ENCODE results near the gene EMP3.
"Not testable (repeated sequence)": the region's sequence is repeated elsewhere in the genome, so short reads cannot be mapped to it uniquely, and the experiment has no call there.

Gene EMP3

DNA sequence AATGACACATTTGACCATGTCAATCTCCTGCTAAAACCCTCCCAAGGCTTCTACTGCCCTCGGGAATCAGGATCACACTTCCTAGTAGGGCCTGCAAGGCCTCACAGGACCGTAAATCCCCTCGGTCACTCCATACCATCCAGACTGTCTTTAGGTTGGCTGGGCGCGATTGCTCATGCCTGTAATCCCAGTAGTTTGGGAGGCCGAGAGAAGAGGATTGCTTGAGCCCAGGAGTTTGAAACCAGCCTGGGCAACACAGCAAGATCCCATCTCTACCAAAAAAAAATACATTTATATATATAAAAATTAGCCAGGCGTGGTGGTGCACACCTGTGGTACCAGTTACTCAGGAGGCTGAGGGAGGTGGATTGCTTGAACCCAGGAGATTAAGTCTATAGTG is 23.4 kb downstream of the EMP3 start:
- DNase-seq = no peak

DNA sequence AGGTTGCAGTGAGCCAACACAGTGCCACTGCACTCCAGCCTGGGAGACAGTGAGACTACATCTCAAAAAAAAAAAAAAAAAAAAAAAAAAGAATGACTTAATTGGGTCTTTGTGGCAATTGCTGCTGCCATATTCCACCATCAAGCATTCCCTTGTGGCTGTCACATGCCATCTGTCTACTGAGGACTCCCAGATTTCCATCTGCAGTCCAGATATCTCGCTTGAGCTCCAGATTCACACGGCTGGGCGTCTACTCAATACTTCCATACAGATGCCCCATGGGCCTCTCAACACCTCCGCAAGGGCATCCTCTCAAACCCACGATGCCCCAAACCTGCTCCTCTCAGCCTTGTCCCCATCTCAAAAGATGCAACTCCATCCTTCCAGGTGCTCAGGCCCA is 25.5 kb downstream of the EMP3 start:
- DNase-seq = no peak

DNA sequence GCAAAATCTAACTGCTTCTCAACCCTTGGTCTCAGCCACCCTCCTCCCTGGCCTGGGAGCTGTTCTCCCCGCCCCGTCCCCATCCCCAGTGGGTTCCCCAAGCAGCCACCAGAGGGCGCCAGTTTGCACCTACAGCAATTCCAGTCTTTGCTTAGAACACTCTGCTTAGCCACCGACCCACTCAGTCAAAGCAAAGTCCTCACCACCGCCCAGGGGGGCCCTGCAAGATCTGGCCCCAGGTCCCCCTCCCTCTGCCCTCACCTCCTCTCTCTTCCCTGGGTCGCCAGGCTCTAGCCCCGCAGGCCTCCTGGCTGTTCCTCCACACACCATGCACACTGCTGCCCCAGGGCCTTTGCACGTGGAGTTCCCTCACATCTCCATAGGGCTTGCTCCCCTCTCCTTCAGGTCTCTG is 26.0 kb downstream of the EMP3 start:
- no peak for DNase-seq

DNA sequence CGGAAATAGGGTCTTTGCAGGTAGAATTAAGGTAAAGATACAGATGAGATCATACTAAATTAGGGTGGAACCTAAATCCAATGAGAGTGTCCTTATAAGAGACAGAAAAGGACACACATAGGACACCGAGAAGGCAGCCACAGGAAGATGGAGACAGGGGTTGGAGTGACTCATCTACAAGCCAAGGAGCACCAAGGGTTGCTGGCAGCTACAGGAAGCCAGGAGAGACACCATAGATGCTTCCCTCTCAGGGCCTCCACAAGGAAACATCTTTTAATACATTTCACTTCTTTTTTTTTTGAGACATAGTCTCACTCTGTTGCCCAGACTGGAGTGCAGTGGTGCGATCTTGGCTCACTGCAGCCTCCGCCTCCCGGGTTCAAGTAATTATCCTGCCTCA is 28.3 kb downstream of the EMP3 start:
- DNase-seq = no peak

DNA sequence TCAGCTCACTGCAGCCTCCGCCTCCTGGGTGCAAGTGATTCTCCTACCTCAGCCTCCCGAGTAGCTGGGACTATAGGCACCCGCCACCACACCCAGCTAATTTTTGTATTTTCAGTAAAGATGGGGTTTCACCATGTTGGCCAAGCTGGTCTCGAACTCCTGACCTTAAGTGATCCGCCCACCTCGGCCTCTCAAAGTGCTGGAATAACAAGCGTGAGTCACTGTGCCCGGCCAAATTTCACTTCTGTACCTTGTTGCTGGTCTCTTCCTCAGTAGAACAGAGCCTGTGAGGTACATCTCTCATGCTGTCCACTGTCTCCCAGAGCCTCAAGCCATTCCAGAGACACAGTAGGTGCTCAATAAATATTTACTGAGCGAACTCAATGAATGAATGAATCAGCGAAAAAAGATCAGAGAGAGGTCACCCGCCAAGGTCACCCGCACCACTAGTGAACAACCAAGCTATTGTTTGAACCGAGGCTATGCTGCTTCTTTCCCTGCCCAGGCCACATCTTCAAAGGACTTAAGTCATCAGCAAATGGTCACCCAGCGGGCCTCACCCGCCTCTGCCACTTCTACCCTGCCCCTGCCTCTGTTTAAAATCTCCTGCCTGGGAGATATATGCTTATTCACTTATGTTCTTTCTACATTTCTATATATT is 29.1 kb downstream of the EMP3 start:
- DNase-seq = no peak

DNA sequence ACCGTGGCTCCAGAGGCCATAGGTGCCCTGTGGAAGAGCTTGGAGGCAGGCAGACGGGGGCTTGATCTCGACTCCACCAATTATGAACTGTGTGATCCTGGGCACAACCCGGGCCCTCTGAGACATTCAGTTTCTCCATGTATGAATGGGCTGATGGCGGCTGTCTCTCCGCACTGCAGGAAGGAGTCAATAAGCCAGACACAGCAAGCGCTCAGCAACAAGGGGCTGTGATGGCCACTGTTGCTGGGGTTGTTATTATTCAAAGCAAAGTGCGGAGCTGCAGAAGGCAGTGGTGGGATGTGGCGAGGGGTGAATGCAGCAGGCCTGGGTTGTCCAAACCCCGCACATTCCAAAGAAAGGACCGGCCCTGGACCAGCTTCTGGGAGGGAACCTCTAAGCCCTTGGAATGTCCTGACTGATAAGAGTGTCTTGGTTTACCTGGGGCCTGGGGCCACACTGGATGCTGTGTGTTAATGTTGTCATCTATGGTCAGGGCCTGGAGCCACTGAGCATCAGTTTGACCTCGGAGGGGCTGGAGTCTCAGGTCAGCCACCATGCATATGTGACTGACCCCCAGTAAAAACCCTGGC is 30.1 kb downstream of the EMP3 start:
- DNase-seq = no peak

DNA sequence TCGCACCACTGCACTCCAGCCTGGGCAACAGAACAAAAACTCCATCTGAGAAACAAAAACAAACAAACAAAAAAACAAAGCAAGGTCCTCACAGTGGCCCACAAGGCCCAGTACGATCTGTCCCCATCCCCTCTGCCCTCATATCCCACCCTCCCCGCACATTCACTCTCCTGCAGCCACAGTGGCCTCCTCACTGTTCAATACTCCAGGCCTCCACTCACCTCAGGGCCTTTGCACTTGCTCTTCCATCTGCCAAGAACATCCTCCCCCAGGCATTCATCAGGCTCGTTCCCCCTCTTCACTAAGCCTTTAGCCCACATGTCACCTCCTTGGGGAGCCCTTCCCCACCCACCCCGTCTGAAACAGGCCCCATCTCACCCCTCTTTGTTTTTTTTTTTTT is 33.8 kb downstream of the EMP3 start:
- DNase-seq = no peak

DNA sequence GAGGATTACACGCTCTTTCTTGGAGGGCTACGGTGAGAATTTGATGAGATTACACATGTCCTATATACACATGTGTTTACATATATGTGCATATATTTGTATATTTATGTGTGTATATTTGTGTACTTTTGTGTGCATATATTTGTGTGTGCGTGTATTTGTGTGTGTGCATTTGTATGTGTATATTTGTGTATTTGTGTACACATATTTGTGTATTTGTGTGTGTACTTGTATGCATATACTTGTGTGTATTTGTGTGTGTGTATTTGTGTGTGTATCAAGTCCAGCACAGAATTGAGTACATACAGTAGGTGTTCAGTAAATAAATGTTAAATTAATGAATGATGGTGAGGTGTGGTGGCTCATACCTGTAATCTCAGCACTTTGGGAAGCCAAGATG is 36.6 kb downstream of the EMP3 start:
- no peak for DNase-seq

DNA sequence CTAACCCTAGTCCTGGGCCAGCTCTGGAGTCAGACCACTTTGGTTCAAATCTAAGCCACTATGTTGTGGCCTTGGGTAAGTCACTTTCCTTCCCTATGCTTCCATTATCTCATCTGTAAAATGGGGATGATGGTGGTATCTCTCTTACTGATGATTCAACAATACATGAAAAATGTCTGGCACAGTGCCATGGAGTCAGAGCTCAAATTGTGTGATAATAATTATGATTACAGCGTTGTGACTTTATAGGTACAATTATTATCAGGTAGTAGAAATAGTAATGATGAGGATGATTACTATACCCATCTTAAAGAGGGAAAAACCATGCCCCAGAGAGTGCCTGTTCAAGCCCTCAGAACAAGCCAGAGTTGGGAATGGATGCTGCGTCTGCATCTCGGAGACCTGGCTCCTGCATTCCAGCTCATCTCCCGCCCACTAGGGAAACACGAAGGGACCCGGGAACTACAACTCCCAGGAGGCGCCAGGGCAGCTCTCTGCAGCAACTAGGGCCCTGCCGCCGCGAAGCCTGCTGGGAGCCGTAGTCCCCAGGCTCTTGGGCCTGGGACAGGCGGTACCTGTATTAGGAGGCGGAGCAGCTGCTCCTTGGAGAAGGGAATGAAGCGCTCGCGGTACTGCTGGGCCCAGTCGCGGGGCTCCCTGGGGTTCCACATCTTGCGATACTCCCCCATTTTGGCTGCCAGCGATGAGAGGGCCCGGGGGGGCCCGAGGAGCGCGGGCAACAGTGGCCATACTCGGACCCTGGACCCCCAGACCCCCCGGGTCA is 37.6 kb downstream of the EMP3 start:
- DNase-seq = peak; percentile 93

DNA sequence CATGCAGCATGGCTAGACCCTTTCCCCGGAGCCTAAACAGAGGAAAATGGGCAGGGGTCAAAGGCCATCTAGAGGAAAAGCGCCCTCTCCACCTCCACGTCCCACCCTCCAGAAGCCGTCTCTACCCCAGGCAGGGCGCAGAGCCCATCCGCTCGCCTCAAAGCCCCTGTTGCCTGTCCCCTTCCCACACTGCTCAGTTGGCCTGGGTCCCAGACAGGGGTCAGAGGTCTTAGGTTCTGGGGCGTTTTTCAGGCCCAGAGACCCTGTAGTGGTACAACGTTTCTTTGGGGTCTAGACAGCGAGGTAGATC is 38.1 kb downstream of the EMP3 start:
- no peak for DNase-seq

DNA sequence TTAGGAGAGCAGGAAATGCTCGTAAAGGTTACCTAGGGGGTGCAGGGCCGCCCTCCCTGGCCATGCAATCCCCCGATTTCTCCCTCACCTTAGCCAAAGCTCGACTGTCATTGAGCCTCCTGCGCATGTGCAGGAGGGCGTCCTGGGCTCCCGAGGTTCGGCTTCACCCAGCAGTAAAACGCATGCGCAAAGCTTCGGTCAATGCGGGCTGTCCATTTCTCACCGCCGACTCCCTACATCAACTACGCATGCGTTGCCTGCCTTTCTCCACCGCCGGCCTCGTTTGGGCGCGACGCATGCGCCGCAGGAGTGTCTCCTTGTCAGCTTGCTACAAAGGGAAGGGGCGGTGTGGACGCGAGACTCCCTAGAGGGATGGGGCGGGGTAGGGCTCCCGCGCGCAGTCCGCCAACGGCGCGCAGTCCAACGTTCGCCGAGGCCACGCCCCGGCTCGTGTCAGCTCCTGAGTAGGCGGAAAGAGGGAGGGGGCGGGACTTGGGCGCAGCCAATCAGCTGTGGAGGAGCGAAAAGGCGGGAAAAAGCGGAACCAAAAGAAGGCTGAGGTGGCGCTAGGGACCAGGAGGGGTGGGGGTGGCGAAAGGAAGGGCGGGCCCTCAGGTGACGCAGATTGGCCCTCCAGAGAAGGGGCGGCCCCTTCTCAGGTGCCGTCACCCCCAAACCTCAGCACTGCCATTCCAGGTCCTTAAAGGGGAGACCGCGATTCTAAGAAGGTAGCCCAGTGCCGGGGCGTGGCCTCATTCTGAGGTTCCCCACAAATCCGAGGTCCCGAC is 38.7 kb downstream of the EMP3 start, which contains the start of the genes SYNGR4 and TMEM143:
Gene SYNGR4 (plus strand): TSS at position 558 of the 788 bp plus-strand sequence. CDS start 1,476 bp downstream, outside the sequence.
Gene TMEM143 (minus strand): TSS at position 131 of the 788 bp plus-strand sequence. CDS start 20 bp downstream, at position 111.
- DNase-seq = peak; percentile 98

DNA sequence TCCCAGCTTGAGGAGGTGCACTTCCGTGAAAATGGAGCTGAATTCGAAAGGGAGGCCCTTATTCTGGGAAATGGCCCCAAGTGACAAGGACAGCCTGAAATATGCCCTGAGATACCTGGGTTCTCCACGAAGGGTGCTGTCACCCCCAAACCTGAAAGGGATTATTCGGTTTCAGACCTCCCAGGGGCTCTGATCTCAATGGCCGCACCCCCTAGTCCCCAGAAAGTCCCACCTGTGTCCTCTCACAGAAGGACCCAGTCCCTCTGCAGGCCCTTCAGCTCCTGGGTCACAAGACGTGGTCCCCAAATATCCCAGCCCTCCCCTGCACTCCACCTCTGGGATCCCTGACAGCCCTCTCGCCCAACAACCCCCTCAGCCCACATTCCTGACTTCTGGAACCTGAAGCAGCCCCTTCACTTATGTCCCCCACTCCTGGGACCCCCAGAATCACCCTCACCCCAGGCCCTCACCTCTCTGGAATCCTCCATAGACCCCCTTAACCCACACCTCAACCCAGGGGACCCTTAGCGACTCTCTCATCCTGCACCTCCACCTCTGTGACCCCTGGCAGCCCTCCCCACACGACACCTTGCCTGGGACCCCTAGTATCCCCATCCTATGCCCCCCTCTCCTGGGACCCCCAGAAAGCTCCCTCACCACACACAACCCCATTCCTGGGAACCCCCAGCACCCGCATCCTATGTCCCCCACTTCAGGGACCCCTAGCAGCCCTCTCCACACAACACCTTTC is 39.4 kb downstream of the EMP3 start:
- DNase-seq = no peak

DNA sequence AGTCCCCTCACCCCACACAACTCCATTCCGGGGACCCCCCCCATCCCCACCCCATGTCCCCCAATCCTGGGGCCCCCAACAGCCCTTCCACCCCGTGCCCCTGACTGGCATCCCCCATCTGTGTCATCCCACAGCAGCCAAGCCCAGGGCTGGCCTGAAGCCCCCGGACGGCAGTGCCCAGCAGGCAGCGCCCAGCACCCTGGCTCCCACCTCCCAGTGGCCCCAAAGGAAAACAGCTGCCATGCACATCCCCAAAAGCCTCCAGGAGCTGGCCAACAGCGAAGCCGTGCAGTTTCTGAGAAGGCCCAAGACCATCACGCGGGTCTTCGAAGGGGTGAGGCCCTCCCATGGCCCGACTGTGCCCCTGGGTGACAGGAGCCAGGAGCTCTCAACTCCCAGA is 40.2 kb downstream of the EMP3 start:
- DNase-seq = no peak

DNA sequence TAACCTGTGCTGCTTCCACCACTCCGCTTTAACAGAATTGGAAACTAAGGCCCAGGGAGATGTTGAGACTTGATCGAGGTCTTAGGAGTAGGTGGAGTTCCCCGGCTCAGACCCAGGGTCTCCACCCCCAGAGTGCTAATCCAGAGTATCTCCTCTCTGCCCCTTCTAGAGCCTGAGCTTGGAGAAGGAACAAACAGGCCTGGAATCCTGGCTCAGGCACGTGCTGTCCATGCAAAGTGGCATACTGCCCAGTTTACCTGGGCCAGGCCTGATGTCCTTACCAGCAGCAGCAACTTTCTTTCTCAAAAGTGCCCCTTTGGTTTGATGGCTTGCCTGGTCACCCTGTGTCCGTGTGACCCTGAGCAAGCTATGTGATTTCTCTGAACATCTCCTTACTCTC is 42.5 kb downstream of the EMP3 start:
- no peak for DNase-seq

DNA sequence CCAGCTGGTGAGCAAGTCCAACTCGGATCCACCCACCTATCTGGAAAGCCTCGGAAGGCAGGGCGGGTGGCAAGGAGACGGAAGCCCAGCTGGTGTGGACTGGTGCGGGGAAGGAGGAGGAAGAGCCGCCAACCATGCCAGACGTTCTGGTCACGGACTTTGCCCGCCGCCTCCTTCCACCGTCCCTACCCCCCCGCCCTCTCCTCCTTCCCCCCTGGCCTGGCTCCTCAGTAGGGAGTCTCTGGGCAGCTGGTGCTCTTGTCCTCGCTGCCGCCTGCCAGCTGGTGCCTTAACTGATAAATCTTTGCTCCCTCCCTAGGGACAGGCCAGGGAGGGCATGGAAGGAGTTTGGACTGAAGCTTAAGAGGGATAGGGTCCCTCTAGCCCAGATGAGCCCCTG is 43.6 kb downstream of the EMP3 start:
- DNase-seq = peak; percentile 15

DNA sequence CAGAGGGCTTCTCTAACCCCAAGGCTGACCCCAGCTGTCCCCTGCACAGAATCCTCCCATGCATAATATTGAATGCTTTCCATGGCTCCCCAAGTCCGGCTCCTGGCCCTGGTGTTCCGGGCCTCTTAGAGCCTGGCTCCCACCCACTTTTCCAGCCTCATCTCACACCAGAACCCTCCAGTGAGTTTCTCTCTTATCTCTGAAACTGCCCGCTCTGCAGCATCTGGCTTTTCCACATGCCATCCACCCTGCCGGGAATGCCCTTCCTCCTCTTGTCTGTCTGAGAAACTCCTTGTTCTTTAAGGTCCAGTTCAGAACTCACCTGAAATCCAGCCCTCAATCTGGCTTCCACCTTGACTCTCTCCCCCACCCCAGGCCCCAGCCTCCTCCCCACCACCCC is 45.6 kb downstream of the EMP3 start:
- DNase-seq = no peak

DNA sequence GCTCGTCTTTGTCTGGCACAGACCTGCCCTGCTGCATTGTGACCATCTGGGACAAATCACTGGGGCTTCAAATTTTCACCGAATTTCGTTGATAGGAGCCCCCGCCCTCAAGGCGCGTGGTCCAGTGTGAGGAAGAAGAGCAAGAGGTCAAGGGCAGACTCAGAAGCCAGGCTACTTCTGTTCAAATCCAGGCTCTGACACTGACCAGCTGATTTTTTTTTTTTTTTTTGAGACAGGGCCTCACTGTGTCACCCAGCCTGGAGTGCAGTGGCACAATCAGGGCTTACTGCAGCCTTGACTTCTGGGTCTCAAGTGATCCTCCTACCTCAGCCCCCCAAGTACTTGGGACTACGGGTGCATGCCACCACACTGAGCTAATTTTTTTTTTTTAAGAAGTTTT is 46.0 kb downstream of the EMP3 start:
- DNase-seq = no peak

DNA sequence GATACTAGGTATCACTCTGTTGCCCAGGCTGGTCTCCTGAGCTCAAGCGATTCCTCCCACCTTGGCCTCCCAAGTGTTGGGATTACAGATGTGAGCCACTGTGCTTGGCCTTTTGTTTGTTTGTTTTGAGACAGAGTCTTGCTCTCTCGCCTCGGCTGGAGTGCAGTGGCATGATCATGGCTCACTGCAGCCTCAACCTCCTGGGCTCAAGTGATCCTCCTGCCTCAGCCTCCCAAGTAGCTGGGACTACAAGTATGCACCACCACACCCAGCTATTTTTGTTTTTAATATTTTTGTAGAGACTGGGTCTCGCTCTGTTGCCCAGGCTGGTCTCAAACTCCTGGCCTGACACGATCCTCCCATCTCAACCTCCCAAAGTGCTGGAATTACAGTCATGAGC is 46.4 kb downstream of the EMP3 start:
- DNase-seq = not testable (repeated sequence)

DNA sequence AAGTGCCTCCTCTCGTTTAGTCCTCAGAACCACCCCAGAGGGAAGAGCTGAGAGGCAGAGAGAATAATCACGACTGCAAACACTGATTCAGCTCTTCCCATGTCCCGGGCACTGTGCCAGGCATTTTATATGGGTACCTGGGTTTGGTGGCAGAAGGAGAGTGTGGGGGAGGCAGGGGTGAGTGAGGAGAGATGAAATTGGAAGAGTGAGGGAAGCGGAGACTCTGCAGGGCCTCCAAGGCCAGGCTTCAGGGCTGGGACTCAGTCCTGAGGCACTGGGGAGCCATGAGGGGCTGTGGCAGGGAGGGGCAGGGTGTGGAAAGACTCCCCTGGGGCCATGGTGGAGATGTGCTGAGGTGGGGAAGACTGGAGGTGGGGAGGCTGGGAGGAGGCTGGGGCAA is 47.6 kb downstream of the EMP3 start:
- peak; percentile 86 for DNase-seq

DNA sequence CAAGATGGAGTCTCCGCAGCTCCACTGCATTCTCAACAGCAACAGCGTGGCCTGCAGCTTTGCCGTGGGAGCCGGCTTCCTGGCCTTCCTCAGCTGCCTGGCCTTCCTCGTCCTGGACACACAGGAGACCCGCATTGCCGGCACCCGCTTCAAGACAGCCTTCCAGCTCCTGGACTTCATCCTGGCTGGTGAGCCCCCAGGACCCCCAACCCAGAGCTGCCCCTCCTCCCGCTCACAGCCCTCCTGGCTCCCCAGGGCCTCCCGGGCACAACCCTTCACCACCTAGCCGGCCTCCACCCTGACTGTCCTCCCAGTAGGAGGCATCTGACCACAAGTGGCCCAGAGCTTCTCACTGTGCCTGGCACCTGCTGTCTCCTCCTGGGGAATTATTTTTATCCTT is 48.2 kb downstream of the EMP3 start:
- DNase-seq = no peak

DNA sequence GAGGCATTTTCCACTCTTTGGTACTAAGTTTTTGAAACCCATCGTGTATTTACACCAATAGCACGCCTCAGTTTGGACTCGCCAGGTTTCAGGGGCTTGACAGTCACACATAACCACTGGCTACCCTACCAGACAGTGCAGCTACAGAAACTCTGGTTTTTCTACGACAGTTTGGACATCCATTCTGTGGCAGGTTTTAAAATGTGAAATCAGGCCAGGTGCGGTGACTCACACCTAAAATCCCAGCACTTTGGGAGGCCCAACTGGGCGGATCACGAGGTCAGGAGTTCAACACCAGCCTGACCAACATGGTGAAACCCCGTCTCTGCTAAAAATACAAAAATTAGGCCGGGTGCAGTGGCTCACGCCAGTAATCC is 52.8 kb downstream of the EMP3 start:
- no peak for DNase-seq

DNA sequence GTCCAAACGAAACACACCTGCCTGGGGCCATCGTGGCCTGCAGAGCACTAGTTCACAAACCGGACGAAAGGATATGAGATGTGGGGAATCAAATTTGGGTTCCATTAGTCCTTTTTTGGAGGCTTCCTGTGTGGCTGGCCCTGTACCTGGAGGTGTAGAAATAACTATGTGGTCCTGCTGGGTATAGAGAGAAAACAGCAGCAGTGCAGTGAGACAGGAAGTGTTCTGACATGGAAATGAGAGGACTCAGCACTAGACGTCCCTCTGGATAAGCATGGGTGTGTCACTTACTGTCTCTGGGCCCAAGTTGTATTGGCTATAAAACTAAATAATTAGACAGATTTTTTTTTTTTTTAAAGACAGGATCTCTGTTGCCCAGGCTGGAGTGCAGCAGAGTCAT is 53.7 kb downstream of the EMP3 start:
- DNase-seq = no peak

All from NCI-H1092 (cell line).